Brain microvascular endothelial cell (primary cell): ENCODE measurements around the gene NFKBIA.

Source experiments
- DNase-seq: peaks from one replicate; pipeline ENCODE4 v3.0.0-alpha.2; 2020
- H3K27ac ChIP-seq: fragments of 250-450 bp; sonication (Bioruptor Pico); 2 replicates; pipeline ENCODE4 v1.5.1; 2020; ENCODE audit warnings: mild to moderate bottlenecking, moderate library complexity
- H3K27me3 ChIP-seq: fragments of 250-450 bp; sonication (Bioruptor Pico); replicated peaks from 2 replicates; pipeline ENCODE4 v1.5.1; 2020; ENCODE audit warnings: mild to moderate bottlenecking
- H3K36me3 ChIP-seq: fragments of 250-450 bp; sonication (Bioruptor Pico); replicated peaks from 2 replicates; pipeline ENCODE4 v1.5.1; 2020; ENCODE audit warnings: mild to moderate bottlenecking
- H3K4me3 ChIP-seq: 2 replicates; pipeline ENCODE4 v1.5.1; 2011; ENCODE audit warnings: low read depth, mild to moderate bottlenecking, control low read depth, low read length, moderate library complexity
- CTCF ChIP-seq: IDR thresholded peaks from 2 replicates; pipeline ENCODE4 v1.5.1; 2011; ENCODE audit warnings: low read depth, mild to moderate bottlenecking, moderate library complexity, low read length, control low read depth, inconsistent platforms; ENCODE audit errors: missing control alignments
- in situ Hi-C: cut with HindIII; loops from 2 replicates; pipeline ENCODE4 v1.10.0; 2017; ENCODE audit warnings: low sequenced_read_pairs, low pct_ligation_motif_present

Gene NFKBIA

GRCh38 chr14:35407306-35407630 is 2.7 kb upstream of the NFKBIA start:
- in situ Hi-C loops = loop anchor here (25.0 kb wide), 1 partner anchor 320 kb away; no protein-coding TSS in a partner anchor
- TF ChIP-seq CTCF = no peak
- no peak for DNase-seq
- no peaks in the 10 kb centered on the region for H3K27me3 ChIP-seq
- H3K27ac ChIP-seq = no peak overlapping the region
- no peak overlapping the region for H3K4me3 ChIP-seq
- H3K36me3 ChIP-seq = peaks cover 16% of the 10 kb centered on the region

- peaks cover 20% of the 10 kb centered on the region for H3K36me3 ChIP-seq
- no peak overlapping the region for H3K4me3 ChIP-seq
- H3K27ac ChIP-seq = no peak overlapping the region
- TF ChIP-seq CTCF = peak; percentile 78
- in situ Hi-C loops = loop anchor here (25.0 kb wide), 1 partner anchor 319 kb away; no protein-coding TSS in a partner anchor
- peak; percentile 49 for DNase-seq
- no peaks in the 10 kb centered on the region for H3K27me3 ChIP-seq
These were observed 2.2 kb upstream of the NFKBIA start for GRCh38 chr14:35406506-35407305.

- no peak for DNase-seq
- no peak for TF ChIP-seq CTCF
- H3K4me3 ChIP-seq = no peak overlapping the region
- peaks cover 27% of the 10 kb centered on the region for H3K36me3 ChIP-seq
- no peak overlapping the region for H3K27ac ChIP-seq
- in situ Hi-C loops = loop anchor here (25.0 kb wide), 1 partner anchor 319 kb away; no protein-coding TSS in a partner anchor
- H3K27me3 ChIP-seq = no peaks in the 10 kb centered on the region
These were observed 1.5 kb upstream of the NFKBIA start for GRCh38 chr14:35406090-35406489.

- peaks cover 33% of the 10 kb centered on the region for H3K36me3 ChIP-seq
- no peak for DNase-seq
- H3K27ac ChIP-seq = peak overlapping the region; percentile 98
These were observed 901 bp upstream of the NFKBIA start for GRCh38 chr14:35405304-35405996.

More at GRCh38 chr14:35405304-35405996, 901 bp upstream of the NFKBIA start:
- Histone ChIP-seq H3K27me3 (no peaks in the 10 kb centered on the region), H3K4me3 (peak overlapping the region; percentile 88)
- in situ Hi-C loops = loop anchor here (25.0 kb wide), 1 partner anchor 318 kb away; no protein-coding TSS in a partner anchor
- TF ChIP-seq CTCF = no peak
